Measurements from ENCODE around the gene SLC15A5. TPM values are rescaled to one million over a fixed set of nuclear protein-coding genes. Genes with fewer than 3 reads are reported as not detected.
A peak's percentile ranks its signal among the peaks of the same experiment; 100 is the strongest.

Gene SLC15A5, protein sequence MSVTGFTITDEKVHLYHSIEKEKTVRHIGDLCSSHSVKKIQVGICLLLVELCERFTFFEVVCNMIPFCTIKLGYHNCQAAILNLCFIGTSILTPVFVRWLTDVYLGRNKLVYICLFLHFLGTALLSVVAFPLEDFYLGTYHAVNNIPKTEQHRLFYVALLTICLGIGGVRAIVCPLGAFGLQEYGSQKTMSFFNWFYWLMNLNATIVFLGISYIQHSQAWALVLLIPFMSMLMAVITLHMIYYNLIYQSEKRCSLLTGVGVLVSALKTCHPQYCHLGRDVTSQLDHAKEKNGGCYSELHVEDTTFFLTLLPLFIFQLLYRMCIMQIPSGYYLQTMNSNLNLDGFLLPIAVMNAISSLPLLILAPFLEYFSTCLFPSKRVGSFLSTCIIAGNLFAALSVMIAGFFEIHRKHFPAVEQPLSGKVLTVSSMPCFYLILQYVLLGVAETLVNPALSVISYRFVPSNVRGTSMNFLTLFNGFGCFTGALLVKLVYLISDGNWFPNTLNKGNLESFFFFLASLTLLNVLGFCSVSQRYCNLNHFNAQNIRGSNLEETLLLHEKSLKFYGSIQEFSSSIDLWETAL
- total RNA-seq: not detected

DNA sequence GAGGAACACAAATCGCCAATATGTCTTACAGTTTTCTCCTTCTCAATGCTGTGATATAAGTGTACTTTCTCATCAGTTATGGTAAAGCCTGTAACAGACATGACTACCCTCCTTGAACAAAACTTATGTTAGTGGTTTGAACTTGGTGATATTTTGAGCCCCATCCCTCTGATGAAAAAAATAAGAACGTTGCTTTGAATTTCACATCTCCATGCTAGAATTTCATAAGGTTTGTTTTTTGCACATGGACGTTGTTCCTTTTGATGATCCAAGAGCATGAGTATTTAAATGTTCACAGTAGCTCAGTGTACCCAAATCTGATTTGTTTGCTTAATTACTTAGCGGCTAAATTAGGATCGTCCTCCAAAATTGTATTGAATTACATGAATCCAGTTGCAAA is at the start of gene SLC15A5:
Gene SLC15A5 (minus strand): TSS at position 101 of the 400 bp plus-strand sequence. CDS start 0 bp downstream, at position 101.
- Histone ChIP-seq H3K27me3 (no peaks in the 10 kb centered on the region), H3K9me3 (no peaks in the 10 kb centered on the region), H3K4me1 (no peaks in the 10 kb centered on the region), H3K36me3 (no peaks in the 10 kb centered on the region), H3K27ac (no peak within 1 kb of the TSS), H3K4me3 (no peak within 1 kb of the TSS)
- no peak for DNase-seq
- TF ChIP-seq POLR2A (IDR thresholded peaks at IDR 0.05): no peak
- TF ChIP-seq, protein P1, sequence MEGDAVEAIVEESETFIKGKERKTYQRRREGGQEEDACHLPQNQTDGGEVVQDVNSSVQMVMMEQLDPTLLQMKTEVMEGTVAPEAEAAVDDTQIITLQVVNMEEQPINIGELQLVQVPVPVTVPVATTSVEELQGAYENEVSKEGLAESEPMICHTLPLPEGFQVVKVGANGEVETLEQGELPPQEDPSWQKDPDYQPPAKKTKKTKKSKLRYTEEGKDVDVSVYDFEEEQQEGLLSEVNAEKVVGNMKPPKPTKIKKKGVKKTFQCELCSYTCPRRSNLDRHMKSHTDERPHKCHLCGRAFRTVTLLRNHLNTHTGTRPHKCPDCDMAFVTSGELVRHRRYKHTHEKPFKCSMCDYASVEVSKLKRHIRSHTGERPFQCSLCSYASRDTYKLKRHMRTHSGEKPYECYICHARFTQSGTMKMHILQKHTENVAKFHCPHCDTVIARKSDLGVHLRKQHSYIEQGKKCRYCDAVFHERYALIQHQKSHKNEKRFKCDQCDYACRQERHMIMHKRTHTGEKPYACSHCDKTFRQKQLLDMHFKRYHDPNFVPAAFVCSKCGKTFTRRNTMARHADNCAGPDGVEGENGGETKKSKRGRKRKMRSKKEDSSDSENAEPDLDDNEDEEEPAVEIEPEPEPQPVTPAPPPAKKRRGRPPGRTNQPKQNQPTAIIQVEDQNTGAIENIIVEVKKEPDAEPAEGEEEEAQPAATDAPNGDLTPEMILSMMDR (IDR thresholded peaks at IDR 0.05): no peak

DNA sequence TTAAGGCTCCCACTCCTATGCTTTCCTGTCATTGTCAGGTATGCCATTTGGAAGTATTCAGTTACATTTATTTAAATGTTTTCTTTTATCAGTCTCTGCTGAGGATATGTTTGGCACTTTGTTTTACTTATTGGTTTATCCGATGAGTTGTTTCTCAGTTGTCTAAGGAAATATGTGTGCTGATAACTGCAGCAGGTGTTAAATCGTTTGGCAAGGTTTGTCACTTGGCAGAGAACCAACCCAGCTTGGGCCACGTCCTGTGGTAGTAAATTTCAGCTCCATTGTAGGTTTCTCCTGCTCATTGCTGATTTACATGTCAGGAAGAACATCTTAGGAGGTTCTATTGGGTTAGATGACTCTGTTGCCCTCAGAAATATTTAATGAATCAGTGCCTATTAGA is 47.9 kb upstream of the SLC15A5 start:
- peak in 1 of 3 donors; percentile 54 for DNase-seq
- TF ChIP-seq, protein P1 (IDR thresholded peaks at IDR 0.05): no peak
- no peak for TF ChIP-seq POLR2A (IDR thresholded peaks at IDR 0.05)
- no peaks in the 10 kb centered on the region for H3K27me3 ChIP-seq
- peaks cover 0 to 7% (median 0%) of the 10 kb centered on the region in 4 donors for H3K9me3 ChIP-seq
- no peak overlapping the region for H3K4me3 ChIP-seq
- no peaks in the 10 kb centered on the region for H3K36me3 ChIP-seq
- no peak overlapping the region for H3K27ac ChIP-seq
- no peaks in the 10 kb centered on the region for H3K4me1 ChIP-seq

DNA sequence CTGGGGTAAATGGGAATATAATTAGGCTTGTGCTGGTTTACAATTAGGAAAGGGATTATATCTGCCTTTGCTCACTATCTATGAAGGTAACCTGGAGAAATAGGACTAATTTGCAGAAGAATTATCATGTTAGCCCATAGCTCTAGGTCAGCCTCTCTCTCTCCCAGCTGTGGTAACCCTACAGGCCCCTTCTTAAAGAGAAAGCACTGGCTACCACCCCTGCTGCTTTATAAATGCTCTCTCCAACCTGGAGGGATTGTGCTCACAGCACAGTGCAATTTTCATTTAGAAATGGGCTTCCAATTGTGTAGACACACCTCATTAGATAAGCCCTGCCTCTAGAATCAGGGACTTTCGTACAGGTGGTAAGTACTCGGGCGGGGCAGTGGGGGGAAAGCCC is 47.3 kb upstream of the SLC15A5 start:
- peaks cover 0 to 7% (median 0%) of the 10 kb centered on the region in 4 donors for H3K9me3 ChIP-seq
- no peak for TF ChIP-seq POLR2A (IDR thresholded peaks at IDR 0.05)
- TF ChIP-seq, protein P1 (IDR thresholded peaks at IDR 0.05): no peak
- no peak overlapping the region for H3K27ac ChIP-seq
- no peaks in the 10 kb centered on the region for H3K27me3 ChIP-seq
- H3K36me3 ChIP-seq: no peaks in the 10 kb centered on the region
- no peaks in the 10 kb centered on the region for H3K4me1 ChIP-seq
- no peak for DNase-seq
- no peak overlapping the region for H3K4me3 ChIP-seq

DNA sequence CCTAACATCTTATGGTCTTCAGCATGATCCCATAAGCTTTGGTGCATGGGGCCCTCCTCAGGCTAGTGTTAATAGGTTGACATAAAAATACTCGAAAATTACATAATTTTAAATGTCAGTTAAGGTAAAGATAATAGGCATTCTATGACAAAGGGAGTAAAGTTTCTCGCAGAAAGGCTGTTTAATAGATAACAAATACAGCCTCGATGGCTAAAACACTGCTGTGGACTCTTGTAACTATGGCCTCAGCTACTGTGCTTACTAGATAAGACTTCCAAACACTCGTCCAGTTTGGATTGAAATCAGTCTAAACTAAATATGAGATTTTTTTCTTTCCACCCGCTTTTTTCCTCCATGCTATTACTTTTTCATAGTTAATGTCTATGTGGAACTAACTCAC is 46.8 kb upstream of the SLC15A5 start:
- no peak for TF ChIP-seq POLR2A (IDR thresholded peaks at IDR 0.05)
- TF ChIP-seq, protein P1 (IDR thresholded peaks at IDR 0.05): no peak
- Histone ChIP-seq H3K4me1 (no peaks in the 10 kb centered on the region), H3K4me3 (no peak overlapping the region), H3K27ac (no peak overlapping the region), H3K27me3 (no peaks in the 10 kb centered on the region), H3K36me3 (no peaks in the 10 kb centered on the region), H3K9me3 (peaks cover 0 to 7% (median 0%) of the 10 kb centered on the region in 4 donors)
- DNase-seq: no peak

DNA sequence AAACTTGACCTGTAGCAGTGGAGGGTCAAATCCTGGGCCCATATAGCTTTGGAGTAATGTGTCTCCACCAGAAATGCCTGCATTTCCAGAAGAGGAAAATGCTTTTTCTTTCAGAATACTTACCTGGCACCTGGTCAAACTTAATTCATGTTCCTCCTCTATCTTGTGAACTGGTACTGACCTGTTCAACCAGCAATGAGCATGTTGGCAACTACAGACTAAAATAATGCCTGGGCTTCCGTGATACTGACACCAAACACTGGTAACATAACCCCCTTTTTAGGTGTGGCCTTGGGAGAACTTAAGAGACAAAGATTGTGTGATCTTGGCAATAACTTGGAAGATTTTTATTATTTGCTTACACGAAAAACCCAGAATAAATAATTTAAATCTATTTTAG is 46.2 kb upstream of the SLC15A5 start:
- no peak for DNase-seq
- H3K4me1 ChIP-seq: no peaks in the 10 kb centered on the region
- no peaks in the 10 kb centered on the region for H3K36me3 ChIP-seq
- H3K9me3 ChIP-seq: peaks cover 0 to 7% (median 0%) of the 10 kb centered on the region in 4 donors
- no peak overlapping the region for H3K27ac ChIP-seq
- TF ChIP-seq, protein P1 (IDR thresholded peaks at IDR 0.05): no peak
- no peak for TF ChIP-seq POLR2A (IDR thresholded peaks at IDR 0.05)
- H3K4me3 ChIP-seq: no peak overlapping the region
- H3K27me3 ChIP-seq: no peaks in the 10 kb centered on the region

Measured in Peyer's patch (tissue), 4 donors.